Neuron (in vitro differentiated cells): ENCODE measurements around the gene KCNK1.

Experiments used
- H2AFZ ChIP-seq: one replicate; pipeline ENCODE4 v1.6.1; 2013; ENCODE audit warnings: low read depth, mild to moderate bottlenecking, inconsistent platforms, low read length, moderate library complexity
- H3K27me3 ChIP-seq: one replicate; pipeline ENCODE4 v1.6.1; 2013; ENCODE audit warnings: low read length; ENCODE audit not compliant: insufficient read depth
- H3K36me3 ChIP-seq: one replicate; pipeline ENCODE4 v1.6.1; 2013; ENCODE audit warnings: low read length; ENCODE audit not compliant: insufficient read depth
- H3K4me1 ChIP-seq: one replicate; pipeline ENCODE4 v1.6.1; 2013; ENCODE audit warnings: low read length; ENCODE audit not compliant: insufficient read depth
- H3K4me3 ChIP-seq: 2 replicates; pipeline ENCODE4 v1.5.1; 2013; ENCODE audit warnings: mild to moderate bottlenecking, low read length, moderate library complexity
- H3K9me3 ChIP-seq: one replicate; pipeline ENCODE4 v1.6.1; 2013; ENCODE audit warnings: low read length

KCNK1 gene

DNA sequence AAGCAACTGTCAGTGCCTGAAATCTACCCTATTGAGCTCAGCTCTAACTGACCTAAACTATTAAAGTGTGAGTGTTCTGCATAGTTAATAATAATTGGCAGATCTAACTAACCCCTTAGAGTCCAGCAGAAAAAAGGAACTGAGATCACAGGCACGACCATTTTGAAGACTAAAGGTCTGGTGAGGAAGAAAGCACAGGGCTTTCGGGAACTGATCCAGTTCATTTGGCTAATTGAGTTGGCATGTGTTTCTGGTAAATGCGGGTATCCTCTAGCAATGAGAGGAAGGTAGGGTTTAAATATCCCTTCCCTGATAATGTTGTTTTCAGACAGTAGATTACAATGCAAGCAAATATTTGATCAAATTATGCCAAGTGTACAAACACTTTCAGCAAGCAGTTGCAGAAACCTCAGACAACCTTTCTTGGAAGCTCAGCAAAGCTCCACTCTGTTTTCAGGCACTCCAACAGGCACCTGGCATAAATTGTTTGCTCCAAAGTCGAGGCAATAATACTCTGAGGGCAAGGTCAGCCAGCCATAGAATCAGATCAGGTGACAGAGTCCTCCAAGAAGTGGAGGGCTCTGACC is 100.8 kb downstream of the KCNK1 start:
- no peak overlapping the region for H2AFZ ChIP-seq
- no peak overlapping the region for H3K4me3 ChIP-seq
- no peaks in the 10 kb centered on the region for H3K9me3 ChIP-seq
- no peaks in the 10 kb centered on the region for H3K4me1 ChIP-seq
- H3K36me3 ChIP-seq: no peaks in the 10 kb centered on the region
- no peaks in the 10 kb centered on the region for H3K27me3 ChIP-seq

DNA sequence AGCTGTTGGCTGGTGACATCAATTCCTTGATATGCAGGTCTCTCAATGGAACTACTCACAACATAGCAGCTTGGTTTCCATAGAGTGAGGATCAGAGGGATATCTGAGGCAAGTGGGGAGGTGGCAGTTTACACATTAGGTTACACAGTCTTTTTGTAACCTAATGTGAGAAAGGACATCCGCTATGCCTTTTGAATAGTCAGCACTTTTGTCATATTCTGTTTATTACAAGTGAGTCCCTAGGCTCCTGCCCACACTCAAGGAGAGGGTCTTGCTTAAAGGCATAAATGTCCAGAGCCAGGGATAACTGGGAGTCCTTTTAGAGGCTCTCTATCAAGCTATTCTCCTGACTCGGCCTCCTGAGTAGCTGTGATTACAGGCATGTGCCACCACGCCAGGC is 104.2 kb downstream of the KCNK1 start:
- H3K36me3 ChIP-seq: no peaks in the 10 kb centered on the region
- H3K4me1 ChIP-seq: no peaks in the 10 kb centered on the region
- no peaks in the 10 kb centered on the region for H3K27me3 ChIP-seq
- no peaks in the 10 kb centered on the region for H3K9me3 ChIP-seq
- no peak overlapping the region for H2AFZ ChIP-seq
- H3K4me3 ChIP-seq: no peak overlapping the region

DNA sequence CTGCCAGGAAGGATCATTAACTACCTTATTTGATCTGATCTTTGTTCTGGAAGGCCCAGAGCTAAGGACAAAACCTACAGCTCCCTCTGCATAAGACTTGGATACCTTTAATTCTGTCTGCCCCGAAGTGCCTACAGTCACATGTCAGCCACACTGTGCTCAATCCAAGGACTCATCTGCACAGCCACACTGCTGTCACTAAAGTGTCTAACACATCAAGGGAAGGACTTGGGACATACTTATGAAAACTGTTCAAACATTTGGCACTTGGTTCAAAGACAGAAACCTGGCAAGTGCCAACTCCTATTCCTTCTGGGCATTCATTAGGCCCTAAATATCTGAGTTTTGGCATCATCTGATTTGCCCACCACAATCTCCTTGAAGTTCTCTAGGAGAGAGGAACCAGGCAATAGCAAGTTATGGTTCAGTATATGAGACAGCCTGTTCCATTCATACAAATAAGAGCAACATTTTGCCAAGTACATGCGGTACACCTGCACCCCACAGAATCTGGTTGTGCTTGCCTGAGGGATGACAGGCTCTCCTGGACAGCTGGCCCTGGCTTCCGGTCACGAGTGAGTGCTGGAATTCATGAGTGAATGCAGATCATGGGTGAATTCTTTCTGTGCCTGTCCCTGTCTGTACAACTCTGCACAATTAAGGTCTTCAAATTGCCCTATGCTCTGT is 105.9 kb downstream of the KCNK1 start:
- Histone ChIP-seq H3K4me3 (no peak overlapping the region), H3K27me3 (no peaks in the 10 kb centered on the region), H3K36me3 (no peaks in the 10 kb centered on the region), H3K4me1 (no peaks in the 10 kb centered on the region), H3K9me3 (no peaks in the 10 kb centered on the region), H2AFZ (no peak overlapping the region)

DNA sequence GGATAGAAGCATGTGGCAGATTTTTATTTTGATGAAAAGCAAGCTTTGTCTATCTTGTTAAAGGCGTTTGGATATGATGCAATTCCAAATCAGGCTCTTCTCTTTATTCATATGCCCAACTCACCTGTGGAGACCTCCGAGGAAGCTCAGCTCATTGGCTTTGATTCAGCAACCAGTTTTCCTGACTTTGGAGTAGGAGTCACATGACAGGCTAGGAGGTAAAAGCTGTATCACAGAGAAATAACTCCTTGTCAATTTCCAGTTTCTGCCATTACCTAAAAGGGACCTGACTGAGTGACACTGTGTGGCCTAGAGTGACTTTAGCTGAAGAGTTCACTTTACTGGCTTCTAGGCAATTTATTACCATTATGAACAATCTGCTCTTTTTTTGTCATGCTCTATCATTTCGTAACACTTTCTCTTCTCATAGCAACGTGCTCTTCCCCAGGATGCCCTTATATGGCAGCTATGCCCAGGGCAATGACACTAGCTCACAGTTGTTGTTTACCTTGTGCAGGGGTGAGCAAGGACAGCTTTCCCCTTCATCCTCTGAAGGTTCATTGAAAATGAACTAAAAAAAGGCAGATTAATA is 107.2 kb downstream of the KCNK1 start:
- H3K27me3 ChIP-seq: no peaks in the 10 kb centered on the region
- H2AFZ ChIP-seq: no peak overlapping the region
- no peaks in the 10 kb centered on the region for H3K4me1 ChIP-seq
- no peak overlapping the region for H3K4me3 ChIP-seq
- no peaks in the 10 kb centered on the region for H3K36me3 ChIP-seq
- no peaks in the 10 kb centered on the region for H3K9me3 ChIP-seq
